ENCODE data around the gene CDH23.

CDH23 gene

GRCh38 chr10:71814922-71815411, 418.2 kb downstream of the CDH23 start:
- Histone ChIP-seq H3K9ac (no peak overlapping the region), H3K27me3 (ENCODE audit: insufficient read depth, low read depth) (no peaks in the 10 kb centered on the region), H3K27ac (no peak overlapping the region), H3K4me3 (IDR thresholded peaks at IDR 0.05; ENCODE audit: insufficient read depth, low read depth, low read length) (no peak overlapping the region), H2AFZ (ENCODE audit: low read depth) (no peak overlapping the region), H4K20me1 (ENCODE audit: insufficient read depth) (no peaks in the 10 kb centered on the region), H3K4me2 (no peak overlapping the region), H3K79me2 (ENCODE audit: insufficient read depth, low read depth) (no peaks in the 10 kb centered on the region), H3K36me3 (ENCODE audit: insufficient read depth) (no peaks in the 10 kb centered on the region), H3K4me1 (ENCODE audit: low read depth, poor library complexity, severe bottlenecking) (no peaks in the 10 kb centered on the region)
- TF ChIP-seq, protein P1, sequence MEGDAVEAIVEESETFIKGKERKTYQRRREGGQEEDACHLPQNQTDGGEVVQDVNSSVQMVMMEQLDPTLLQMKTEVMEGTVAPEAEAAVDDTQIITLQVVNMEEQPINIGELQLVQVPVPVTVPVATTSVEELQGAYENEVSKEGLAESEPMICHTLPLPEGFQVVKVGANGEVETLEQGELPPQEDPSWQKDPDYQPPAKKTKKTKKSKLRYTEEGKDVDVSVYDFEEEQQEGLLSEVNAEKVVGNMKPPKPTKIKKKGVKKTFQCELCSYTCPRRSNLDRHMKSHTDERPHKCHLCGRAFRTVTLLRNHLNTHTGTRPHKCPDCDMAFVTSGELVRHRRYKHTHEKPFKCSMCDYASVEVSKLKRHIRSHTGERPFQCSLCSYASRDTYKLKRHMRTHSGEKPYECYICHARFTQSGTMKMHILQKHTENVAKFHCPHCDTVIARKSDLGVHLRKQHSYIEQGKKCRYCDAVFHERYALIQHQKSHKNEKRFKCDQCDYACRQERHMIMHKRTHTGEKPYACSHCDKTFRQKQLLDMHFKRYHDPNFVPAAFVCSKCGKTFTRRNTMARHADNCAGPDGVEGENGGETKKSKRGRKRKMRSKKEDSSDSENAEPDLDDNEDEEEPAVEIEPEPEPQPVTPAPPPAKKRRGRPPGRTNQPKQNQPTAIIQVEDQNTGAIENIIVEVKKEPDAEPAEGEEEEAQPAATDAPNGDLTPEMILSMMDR (conservative IDR thresholded peaks at IDR 0.05; ENCODE audit: low read depth, low read length), result no peak

DNA sequence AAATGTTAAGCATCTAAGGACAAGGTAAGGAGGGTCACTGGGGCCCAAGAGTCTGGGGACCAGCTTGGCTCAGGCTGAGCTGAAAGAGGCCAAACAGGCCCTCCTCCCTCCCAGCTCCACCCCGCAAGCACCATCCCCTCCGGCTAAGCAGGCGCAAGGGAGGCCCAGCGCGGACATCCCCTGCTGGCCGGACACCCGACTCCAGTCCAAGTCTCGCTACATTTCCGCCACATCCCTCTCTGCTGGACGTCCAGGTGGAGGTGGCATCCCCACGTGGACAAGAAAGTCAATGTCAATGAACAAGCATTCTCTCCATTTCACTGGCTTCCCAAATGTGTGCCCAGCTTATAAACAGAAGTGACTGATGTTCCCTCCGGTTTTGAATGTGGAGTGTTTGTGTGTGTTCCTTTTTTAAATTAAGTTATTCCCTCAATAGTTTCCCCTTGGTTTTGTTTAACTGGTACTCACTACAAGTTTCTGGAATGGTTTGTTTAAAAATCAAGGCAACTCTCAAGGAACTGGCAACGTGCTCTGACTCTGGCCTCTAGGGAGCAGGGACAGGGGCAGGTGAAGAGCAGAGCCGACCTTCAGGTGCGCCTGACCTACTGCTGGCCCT, 418.9 kb downstream of the CDH23 start:
- Histone ChIP-seq H3K27ac (no peak overlapping the region), H3K27me3 (ENCODE audit: insufficient read depth, low read depth) (no peaks in the 10 kb centered on the region), H3K4me2 (no peak overlapping the region), H3K4me1 (ENCODE audit: low read depth, poor library complexity, severe bottlenecking) (no peaks in the 10 kb centered on the region), H3K4me3 (IDR thresholded peaks at IDR 0.05; ENCODE audit: insufficient read depth, low read depth, low read length) (no peak overlapping the region), H2AFZ (ENCODE audit: low read depth) (no peak overlapping the region), H4K20me1 (ENCODE audit: insufficient read depth) (no peaks in the 10 kb centered on the region), H3K36me3 (ENCODE audit: insufficient read depth) (no peaks in the 10 kb centered on the region), H3K79me2 (ENCODE audit: insufficient read depth, low read depth) (no peaks in the 10 kb centered on the region), H3K9ac (no peak overlapping the region)
- TF ChIP-seq, protein P1 (conservative IDR thresholded peaks at IDR 0.05; ENCODE audit: low read depth, low read length), result no peak

- H3K27ac ChIP-seq, result no peak overlapping the region
- H2AFZ ChIP-seq (ENCODE audit: low read depth), result no peak overlapping the region
- no peaks in the 10 kb centered on the region for H4K20me1 ChIP-seq (ENCODE audit: insufficient read depth)
- TF ChIP-seq, protein P1 (conservative IDR thresholded peaks at IDR 0.05; ENCODE audit: low read depth, low read length), result no peak
- no peak overlapping the region for H3K9ac ChIP-seq
- no peaks in the 10 kb centered on the region for H3K36me3 ChIP-seq (ENCODE audit: insufficient read depth)
- H3K4me3 ChIP-seq (IDR thresholded peaks at IDR 0.05; ENCODE audit: insufficient read depth, low read depth, low read length), result no peak overlapping the region
- no peaks in the 10 kb centered on the region for H3K4me1 ChIP-seq (ENCODE audit: low read depth, poor library complexity, severe bottlenecking)
- H3K27me3 ChIP-seq (ENCODE audit: insufficient read depth, low read depth), result no peaks in the 10 kb centered on the region
- no peaks in the 10 kb centered on the region for H3K79me2 ChIP-seq (ENCODE audit: insufficient read depth, low read depth)
- no peak overlapping the region for H3K4me2 ChIP-seq
Observed at GRCh38 chr10:71816421-71816851, 419.7 kb downstream of the CDH23 start.

DNA sequence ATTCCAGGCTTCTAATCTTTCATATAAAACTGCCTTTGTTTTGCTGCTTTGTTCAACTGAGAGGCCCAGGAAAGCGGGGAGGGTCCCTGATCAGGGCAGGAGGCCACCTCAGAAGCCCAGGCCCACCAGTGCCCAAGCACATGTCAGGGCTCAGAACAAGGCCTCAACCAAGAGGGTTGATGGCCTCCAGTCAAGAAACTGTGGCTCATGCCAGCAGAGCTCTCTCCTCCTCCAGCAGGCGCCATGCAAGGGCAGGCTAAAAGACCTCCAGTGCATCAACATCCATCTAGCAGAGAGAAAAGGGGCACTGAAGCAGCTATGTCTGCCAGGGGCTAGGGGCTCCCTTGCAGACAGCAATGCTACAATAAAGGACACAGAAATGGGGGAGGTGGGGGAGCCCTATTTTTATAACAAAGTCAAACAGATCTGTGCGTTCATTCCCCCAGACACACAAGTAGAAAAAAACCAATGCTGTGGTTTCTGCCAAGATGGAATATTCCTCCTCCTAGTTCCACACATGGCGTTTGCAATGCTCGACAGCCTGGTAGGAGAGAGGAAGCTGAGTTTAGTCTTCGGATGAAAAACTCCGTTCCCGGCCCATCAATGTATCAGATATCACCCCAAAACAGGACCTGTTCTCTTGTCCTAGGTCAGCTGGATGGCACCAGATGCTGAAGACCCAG, 420.4 kb downstream of the CDH23 start:
- H3K9ac ChIP-seq, result no peak overlapping the region
- no peaks in the 10 kb centered on the region for H3K27me3 ChIP-seq (ENCODE audit: insufficient read depth, low read depth)
- no peak overlapping the region for H3K4me3 ChIP-seq (IDR thresholded peaks at IDR 0.05; ENCODE audit: insufficient read depth, low read depth, low read length)
- H4K20me1 ChIP-seq (ENCODE audit: insufficient read depth), result no peaks in the 10 kb centered on the region
- no peak overlapping the region for H3K4me2 ChIP-seq
- H3K27ac ChIP-seq, result no peak overlapping the region
- TF ChIP-seq, protein P1 (conservative IDR thresholded peaks at IDR 0.05; ENCODE audit: low read depth, low read length), result no peak
- H3K79me2 ChIP-seq (ENCODE audit: insufficient read depth, low read depth), result no peaks in the 10 kb centered on the region
- H3K4me1 ChIP-seq (ENCODE audit: low read depth, poor library complexity, severe bottlenecking), result no peaks in the 10 kb centered on the region
- H2AFZ ChIP-seq (ENCODE audit: low read depth), result no peak overlapping the region
- no peaks in the 10 kb centered on the region for H3K36me3 ChIP-seq (ENCODE audit: insufficient read depth)
